Measurements from ENCODE around the gene BACE2.
"Not testable (repeated sequence)": the region's sequence is repeated elsewhere in the genome, so short reads cannot be mapped to it uniquely, and the experiment has no call there.

The BACE2 gene

DNA sequence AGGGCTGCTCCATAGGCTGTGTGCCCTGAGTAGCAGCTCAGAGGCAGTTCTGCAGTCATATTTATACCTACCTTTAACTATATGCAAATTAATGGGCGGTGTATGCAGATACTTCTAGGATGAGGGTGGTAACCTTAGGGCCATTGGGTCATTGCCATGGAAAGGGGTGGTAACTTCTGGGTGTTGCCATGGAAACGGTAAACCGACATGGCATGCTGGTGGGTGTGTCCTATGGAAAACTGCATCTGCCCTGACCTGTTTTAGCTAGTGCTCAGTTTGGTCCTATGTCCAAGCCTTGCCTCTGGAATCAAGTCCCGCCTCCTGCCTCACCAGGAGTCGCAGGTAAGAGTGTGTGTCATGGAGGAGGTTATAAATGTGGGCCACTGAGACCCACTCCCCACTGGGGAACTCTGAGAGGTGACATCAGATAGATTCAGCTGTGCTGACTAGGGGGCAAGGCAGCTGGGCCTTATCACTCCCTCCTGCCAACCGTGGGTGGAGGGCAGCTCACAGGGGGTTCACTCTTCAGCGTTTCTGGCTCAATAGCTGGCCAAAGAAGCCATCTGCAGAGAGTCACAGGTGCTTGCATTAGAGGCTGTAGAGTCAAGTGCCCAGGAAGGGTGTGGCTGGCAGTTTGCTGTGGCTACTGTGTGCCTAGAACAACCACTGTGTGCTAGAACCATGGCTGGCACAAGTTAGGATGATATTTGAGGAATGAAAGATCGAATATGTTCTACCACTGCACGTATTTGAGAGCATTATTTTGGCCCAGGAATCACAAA is 19.0 kb downstream of the BACE2 start:
- no peak for DNase-seq

DNA sequence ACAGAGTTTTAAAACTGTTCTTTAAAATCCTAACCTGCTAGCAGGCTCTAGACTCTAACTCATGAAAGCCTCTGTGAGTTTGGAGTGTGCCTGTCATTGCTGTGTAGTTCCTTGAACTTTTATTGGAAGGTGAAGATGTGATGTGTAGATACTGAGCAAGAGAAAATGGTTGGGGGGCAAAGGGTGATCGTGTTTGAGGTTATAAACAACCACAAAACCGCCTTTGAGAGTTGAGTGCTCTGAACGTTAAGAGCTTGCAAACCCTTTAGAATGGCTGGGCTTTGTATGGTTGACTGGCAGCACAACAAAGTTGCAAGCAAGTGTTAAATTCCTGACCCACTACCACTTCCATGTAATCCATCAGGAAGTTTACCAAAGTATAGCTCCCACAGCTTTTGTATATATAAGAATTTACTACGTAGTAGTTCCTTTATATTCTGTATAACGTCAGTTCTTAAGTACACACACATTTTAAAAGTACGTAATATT is 19.6 kb downstream of the BACE2 start:
- DNase-seq: no peak

DNA sequence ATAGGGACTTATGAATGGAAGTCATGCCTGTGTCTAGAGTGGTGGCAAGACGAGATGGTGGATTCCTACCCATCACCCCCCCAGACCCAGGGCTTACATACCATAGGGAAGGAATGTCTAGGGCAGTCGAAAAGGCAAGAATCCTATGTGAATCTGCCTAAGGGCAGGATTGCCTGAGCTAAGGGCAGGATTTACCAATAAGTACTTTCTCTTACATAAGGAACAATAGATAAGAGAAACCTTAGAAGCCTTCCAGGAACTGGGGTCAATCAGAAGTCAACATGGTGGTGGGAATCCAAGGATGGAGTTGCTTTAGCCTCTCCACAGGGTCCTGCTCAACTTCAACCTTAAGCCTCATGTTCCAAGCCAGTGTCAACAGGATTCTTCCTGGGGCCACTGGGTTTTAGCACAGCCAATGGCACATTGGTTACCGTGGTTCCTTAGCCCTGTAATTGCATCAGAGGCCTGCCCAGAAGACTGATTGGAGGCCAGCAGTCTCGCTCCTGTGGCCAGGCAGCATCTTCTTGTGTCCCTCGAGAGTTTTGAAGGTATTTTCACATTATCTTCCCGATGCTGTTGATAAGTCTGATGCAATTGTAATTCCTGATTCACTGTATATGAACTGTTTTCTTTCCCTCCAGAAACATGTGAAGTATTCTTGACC is 20.7 kb downstream of the BACE2 start:
- DNase-seq: no peak

DNA sequence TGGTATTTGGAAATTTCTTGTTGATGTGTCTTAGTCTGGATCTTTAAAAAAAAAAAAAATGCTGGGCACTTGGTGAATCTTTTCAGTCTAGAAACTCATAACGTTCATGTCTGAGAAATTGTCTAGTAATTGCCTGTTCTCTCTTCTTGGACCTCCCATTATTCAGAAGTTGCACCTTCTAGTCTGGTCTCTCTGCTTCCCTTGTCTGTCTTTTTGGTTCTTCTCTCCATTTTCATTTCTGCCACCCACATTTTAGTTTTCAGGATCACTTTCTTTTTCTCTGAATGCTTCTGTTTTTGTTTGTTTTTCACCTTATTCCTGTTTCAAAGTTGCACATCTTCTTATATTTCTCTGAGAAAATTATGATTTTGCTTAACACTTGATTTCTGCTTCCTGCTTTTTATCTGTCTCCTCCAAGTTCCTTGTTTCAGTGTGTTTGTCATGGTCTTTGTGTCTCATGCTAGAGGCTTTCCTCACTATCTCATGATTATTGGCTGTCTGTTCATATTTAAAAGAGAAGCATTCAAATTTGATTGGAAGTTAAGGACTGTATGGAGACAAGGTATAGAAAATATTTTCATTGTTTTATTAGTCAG is 21.3 kb downstream of the BACE2 start:
- no peak for DNase-seq

DNA sequence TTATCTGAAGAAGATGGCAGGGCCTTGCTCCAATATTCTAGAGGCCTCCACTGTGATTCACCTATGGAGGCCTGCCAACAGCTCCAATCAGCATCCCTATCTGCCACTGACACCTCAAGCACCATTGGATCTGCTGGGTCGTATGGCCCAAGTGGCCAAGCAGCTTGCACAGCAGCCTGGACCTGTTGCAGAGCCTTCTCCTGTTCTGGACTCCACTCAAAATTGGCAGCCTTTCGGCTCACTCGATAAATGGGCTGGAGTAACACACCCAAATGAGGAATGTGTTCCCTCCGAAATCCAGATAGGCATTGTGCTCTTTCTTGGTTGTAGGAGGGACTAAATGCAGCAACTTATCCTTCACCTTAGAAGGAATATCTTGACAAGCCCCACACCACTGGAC is 24.6 kb downstream of the BACE2 start:
- not testable (repeated sequence) for DNase-seq

DNA sequence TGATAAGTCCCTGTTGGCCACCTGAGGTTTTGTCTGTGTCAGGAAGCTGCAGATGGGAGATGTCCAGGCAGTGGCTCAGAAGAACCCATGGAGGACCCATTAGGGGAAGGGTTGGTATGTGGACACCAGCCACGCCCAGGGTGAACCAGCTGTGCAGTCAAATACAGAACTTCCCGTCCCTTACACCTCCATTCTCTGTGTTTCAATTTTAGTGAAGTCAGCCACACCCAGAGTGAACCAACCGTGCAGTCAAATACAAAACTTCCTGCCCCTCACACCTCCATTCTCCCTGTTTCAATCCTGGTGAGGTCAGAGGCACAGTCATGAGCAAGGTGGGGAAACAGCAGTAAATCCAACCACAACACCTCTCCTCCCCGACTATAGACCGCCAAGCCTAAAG is 27.4 kb downstream of the BACE2 start:
- no peak for DNase-seq

DNA sequence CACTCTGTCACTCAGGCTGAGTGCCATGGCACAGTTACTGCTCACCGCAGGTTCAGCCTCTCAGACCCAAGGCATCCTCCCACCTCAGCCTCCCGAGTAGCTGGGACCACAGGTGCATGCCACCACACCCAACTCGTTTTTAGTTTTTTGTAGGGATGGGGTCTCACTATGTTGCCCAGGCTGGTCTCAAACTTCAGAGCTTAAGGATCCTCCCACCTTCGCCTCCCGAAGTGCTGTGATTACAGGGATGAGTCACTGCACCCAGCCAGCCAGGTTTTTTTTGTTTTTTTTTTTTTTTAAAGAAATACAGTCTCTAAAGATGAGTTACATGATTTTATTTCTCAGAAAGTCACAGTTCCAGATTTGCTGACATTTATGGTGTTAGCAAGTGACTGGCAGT is 29.0 kb downstream of the BACE2 start:
- no peak for DNase-seq

DNA sequence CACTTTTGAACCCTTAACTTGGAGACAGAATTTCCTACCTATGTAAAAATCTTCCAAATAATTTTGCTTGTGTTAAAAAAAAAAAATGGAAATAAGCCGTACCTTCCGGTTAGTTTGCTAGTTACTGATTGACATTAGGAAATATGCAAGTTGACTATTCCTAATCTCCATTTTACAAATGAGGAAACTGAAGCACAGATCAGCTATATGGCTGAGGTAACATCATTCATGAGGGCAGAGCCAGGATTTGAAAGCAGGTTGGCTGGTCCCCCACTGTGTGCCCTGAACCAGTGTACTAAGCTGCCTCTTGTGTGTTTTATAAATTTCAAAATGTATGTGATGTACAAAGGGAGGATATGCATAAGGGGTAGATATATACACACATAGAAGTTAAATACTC is 29.6 kb downstream of the BACE2 start:
- no peak for DNase-seq

DNA sequence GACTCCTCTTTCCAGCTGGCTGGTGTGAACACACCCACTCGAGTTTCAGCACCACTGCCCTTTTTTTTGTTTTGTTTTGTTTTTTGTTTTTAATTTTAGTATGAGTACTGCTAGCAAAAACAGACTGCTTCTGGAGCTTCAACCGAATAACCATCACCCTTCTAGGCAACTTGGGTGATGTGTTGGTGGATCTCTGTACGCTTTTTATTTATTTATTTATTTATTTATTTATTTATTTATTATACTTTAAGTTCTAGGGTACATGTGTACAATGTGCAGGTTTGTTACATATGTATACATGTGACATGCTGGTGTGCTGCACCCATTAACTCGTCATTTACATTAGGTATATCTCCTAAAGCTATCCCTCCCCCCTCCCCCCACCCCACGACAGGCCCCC is 30.7 kb downstream of the BACE2 start:
- DNase-seq: not testable (repeated sequence)

DNA sequence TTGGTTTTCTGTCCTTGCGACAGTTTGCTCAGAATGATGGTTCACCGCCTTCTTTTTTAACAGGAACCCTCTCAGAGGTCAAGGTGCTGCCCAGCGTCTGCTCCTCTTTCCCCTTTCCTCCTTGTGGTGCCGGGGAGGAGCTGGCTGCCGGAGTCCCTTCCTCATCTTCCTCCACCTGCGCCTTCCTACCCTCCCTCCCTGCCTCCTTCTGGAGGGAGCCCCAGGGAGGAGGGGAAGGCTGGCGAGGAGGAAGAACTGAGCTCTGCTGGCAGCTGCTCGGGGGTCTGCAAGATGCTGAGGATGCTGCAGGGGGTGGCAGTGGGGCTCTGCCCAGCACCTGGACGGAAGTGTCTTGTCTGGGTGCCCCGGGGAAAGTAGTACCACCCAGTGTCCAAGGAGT is 31.2 kb downstream of the BACE2 start:
- DNase-seq: no peak

DNA sequence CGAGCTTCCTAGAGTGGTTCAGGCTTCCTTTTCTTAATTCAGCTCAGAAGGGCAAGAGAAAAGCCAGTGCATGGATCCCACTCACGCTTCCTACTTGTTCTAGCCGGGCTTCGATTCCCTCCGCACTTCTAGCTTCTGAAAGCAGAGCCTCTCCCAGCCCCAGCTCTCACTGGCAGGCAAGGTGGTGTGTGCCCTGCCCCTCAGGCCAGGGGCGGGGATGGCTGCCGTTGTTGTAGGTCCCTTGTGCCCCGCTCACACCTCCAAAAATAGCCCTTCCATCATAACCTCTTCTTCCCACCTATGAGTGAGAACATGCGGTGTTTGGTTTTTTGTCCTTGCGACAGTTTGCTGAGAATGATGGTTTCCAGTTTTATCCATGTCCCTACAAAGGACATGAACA is 31.6 kb downstream of the BACE2 start:
- DNase-seq: no peak

DNA sequence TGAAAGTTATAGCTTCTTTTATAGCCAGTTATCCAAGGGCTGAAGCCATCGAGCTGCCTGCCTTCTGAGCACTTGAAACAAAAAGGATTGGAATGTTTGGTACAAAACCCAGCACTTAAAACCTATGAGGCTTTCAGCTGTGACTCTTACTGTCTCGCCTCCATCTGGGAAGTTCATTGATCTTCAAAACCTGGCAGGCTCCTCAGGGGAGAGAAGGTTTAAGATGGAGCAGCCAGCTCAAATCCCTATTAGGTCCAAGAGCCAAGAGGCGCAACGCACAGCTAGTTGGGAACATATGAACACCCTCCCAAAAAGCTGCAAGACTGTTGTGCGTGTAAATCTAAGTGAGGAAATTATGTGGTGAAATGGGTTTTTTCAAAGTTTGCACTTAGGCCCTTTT is 33.4 kb downstream of the BACE2 start:
- no peak for DNase-seq

DNA sequence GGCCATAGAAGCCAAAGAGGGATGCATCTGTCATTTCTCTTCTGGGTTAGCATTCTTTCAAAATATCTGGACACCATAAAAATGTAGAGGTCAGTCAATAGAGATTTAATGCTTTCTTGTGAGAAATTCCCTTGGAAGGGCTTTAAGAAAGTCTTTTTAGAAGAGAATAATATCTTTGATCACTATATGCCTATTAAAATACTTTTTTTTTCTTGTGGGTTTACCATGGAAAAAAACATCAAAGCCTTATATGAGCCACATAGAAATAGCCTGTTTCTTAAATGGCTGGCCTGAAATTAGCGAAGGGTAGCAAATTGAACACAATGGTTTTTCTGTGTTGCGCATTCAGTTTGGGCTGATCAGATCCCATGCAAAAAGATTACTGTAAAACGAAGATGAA is 36.8 kb downstream of the BACE2 start:
- no peak for DNase-seq

DNA sequence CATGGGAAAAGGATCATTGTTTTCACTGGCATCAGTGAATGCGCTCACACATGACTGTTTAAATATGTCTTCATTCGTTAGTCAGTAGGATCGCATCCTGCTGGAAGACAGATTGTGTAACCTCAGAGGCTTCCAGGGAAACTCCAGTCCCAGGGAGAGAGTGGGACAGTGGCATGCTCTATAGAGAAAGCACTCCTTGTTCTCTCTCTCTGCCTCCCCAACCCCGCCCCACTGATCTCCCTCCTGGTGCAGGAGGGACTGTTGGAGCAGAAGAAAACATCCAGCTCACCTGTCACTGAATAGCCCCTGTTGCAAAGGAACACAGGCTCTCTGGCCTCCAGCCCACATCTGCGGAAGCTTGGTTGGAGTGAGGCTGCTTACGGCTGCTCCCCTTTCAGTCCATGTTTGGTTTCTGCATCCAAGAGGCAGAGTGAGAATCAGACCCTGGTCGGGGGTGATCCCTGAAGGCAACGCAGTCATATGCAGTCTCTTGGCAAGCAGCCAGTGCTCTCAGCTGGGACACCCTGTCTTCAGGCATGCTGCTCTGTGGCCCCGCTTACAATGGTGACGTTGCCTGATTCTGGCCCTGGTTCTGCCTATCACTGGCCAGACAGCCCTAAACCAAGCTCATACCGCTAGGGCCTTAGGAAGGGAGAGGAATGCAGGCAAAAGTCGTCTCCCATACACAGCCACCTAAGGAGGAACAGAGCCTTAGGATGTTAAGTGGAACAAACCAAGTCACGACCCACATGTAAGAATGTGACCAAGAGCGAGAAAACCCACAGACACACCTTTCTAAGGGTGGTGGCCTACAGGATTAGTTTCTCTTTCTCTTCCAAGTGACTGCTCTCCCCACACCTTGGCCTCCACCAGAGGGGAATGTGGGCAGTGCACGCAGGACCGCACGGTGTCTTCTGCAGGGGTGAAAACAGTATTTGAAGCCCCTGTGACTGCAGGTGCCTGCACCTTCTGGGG is 39.7 kb downstream of the BACE2 start:
- DNase-seq: no peak

DNA sequence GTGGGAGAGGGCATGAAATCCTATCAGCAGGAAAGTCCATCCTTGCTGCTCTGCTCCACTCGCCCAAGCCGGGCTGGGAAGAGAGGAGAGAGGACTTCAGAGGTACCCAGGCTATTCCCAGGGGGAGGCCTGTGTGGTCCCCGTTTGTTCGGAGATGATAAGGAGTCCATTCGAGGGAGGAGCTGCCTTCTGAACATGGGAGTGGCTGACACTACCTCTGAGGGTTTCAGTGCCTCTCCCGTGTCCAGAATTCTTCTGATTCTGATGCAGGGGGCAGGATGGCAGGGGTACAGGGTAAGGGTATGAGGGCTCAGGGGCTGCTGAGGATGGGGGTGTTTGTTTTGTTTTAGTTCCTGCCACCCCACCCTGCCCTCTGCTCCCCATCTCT is 40.4 kb downstream of the BACE2 start:
- DNase-seq: no peak

DNA sequence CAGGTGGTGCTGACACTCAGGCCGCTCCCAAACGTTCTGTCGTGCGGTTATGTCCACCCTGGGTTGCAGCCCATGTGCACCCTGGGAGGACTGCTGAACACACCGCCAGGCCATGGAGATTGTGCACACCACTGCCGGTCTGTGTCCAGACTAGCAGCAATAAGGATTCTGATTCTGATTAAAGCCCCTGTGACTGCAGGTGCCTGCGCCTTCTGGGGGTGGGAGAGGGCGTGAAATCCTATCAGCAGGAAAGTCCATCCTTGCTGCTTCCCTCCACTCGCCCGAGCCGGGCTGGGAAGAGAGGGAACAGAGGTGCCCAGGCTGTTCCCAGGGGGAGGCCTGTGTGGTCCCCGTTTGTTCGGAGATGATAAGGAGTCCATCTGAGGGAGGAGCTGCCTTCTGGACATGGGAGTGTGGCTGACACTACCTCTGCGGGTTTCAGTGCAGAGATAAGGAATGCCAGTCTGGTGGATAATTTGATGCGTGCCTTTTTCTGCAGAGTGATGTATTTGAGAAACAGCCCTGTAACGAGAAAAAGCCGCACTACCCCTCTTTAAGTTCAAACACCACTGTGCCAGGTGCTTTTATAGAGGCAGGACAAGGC is 41.2 kb downstream of the BACE2 start:
- DNase-seq: no peak

DNA sequence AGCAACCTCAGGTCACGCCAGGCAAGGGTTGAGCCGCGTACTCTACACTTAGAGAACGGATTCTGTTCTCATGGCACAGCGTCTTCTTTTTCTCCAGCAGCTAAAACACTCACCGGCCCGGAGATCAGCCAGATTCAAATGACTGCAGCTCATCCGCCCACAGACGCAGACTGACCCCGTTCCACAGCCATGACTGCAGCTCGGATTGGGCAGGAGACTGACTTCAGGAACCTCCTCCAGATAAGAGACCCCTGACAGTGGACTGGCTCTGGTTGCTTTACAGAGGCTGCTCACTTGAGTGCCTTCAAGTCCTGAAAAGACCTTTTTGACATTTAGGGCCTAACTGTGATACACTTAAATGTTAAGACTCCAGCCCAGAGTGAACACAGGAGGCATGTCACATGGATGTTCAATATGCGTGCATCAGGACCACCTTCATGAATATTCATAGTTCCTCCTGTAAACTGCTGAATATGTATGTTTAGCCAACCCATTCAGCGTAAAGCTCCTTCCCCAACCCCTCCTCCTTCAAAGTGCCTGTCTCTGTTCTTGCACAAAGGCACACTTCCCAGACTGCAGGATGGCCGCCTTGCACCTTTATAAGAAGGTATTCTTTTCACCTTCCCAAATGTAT is 42.6 kb downstream of the BACE2 start:
- no peak for DNase-seq

DNA sequence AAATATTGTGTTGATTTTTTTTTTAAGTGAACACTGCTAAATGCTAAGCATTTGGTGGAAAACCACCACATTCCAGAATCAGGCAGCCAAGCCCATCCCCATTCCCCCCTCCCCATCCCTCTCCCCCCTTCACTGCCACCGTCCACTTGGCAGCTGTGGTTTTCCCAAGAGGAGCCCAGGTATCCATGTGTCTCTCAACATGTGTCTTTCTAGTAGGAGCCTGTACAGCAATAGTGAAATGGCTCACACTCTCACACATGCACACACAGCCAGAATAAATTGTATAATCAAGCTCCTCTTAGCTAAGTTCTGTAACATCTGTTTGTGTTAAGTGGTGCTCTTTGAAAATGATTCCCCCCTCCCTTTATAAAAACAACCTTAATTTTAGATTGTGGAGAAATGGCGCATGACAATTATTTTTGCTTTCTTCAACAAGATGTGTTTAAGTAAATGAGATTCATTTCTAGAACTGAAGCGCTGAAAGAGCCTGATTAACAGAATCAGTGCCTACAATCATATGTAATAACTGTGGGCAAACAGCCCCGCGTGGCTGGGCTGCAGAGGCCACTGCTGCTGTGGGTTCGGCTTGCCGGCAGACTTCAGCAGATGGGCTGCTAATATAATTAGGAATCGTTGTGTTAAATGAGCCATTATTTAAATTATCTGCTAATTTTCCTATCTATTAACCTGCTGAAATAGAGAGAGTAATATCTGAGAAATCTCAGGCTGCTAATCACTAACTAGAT is 43.3 kb downstream of the BACE2 start:
- DNase-seq: no peak

DNA sequence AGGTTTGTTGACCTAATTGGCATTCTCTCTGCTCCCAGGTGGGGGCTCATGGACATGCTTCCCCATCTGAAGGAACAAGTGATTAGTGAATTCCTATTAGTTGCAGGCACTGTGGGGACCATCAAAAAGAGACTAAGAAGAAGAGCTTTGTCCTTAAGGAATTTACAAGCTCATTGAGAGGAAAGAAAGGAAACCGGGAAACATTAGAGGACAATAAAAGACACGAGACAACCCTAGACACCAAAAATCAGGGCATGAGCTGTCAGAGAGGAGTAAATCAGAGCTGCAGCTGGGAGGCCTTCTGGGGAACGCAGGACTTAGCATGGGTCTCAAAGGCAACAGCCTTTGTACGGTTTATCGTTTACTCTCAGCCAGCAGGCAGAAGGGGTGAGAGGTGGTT is 45.1 kb downstream of the BACE2 start:
- DNase-seq: no peak

DNA sequence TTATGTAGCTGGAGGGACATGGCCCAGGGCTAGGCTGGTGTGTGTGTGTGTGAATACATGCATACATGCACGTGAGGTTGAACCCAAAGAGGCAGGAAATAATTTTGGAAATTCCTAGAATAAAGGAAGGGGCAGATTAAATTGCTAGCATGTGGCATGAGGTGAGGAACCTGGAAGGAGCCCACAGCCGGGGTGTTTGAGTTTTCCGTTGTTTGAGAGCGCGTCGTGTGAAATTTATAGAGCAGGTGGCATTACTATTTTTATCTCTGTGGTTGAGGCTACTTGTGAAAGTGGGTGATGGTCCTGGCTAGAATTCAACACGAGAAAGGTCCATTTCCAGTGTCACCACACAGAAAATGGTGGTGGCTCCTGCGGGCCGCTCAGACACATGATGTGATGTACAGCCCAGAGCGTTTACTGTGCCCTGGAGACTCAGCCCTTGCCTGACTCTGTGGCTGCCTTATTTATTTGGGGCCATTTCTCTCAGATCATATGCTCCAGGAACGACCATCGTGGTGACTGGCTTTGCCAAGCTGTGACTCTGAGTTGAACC is 48.0 kb downstream of the BACE2 start:
- no peak for DNase-seq

DNA sequence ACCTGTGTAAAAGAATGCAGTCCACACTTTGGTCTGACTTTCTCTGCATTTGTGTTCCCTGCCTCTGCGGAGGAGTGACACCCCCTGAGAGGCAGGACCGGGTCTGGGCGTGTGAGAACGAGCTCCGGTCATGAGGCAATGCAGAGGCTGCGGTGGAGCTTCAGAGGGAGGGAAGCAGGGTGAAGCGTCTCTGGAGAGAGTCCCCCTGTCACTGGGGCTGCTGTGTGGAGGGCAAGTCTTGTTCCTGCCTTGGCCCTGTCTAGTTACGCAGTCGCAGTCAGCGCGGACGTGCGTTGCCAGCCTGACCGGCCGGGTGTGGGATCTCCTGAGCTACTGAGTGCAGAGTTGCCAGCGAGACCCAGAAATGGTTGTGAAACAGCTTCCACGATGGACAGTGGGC is 48.5 kb downstream of the BACE2 start:
- no peak for DNase-seq

Measured in DMS153 (cell line).